ENCODE results near the gene TERF2IP. TPM values are rescaled to one million over a fixed set of nuclear protein-coding genes. Genes with fewer than 3 reads are reported as not detected.

TERF2IP gene
- total RNA-seq, 1 donor from 2014 or later: 35.7 TPM

GRCh38 chr16:75640598-75640997 is 7.0 kb upstream of the TERF2IP start:
- no peak for DNase-seq (ENCODE audit: low read depth)

GRCh38 chr16:75644240-75645012 is 3.1 kb upstream of the TERF2IP start:
- no peak for DNase-seq (ENCODE audit: low read depth)

- DNase-seq (ENCODE audit: low read depth): no peak
Observed at GRCh38 chr16:75647112-75647491, 471 bp upstream of the TERF2IP start.

- DNase-seq (ENCODE audit: low read depth): peak; percentile 56
Observed at GRCh38 chr16:75648265-75649076, 898 bp downstream of the TERF2IP start.

GRCh38 chr16:75653922-75654321 is 6.3 kb downstream of the TERF2IP start:
- DNase-seq (ENCODE audit: low read depth): no peak

- no peak for DNase-seq (ENCODE audit: low read depth)
Observed at GRCh38 chr16:75658175-75658574, 10.6 kb downstream of the TERF2IP start.

- no peak for DNase-seq (ENCODE audit: low read depth)
Observed at GRCh38 chr16:75660321-75660720, 12.7 kb downstream of the TERF2IP start.

GRCh38 chr16:75660726-75661302 is 13.2 kb downstream of the TERF2IP start:
- no peak for DNase-seq (ENCODE audit: low read depth)

- DNase-seq (ENCODE audit: low read depth): no peak
Observed at GRCh38 chr16:75667503-75667902, 19.9 kb downstream of the TERF2IP start.

- DNase-seq (ENCODE audit: low read depth): no peak
Observed at GRCh38 chr16:75676909-75677308, 29.3 kb downstream of the TERF2IP start, which contains the start of gene CPHXL2. Gene CPHXL2 (minus strand): TSS chr16:75677009. CDS start chr16:75676999, 10 bp downstream.

- DNase-seq (ENCODE audit: low read depth): no peak
Observed at GRCh38 chr16:75679366-75679765, 31.8 kb downstream of the TERF2IP start.

GRCh38 chr16:75682308-75682707 is 34.7 kb downstream of the TERF2IP start:
- no peak for DNase-seq (ENCODE audit: low read depth)

GRCh38 chr16:75687361-75687760 is 39.8 kb downstream of the TERF2IP start:
- DNase-seq (ENCODE audit: low read depth): no peak

- DNase-seq (ENCODE audit: low read depth): no peak
Observed at GRCh38 chr16:75695708-75696107, 48.1 kb downstream of the TERF2IP start.

GRCh38 chr16:75697571-75697970 is 50.0 kb downstream of the TERF2IP start:
- DNase-seq (ENCODE audit: low read depth): no peak

- no peak for DNase-seq (ENCODE audit: low read depth)
Observed at GRCh38 chr16:75701361-75701760, 53.8 kb downstream of the TERF2IP start, which contains the start of gene DUXB. Gene DUXB (minus strand): TSS chr16:75701461. CDS start chr16:75701418, 43 bp downstream.

GRCh38 chr16:75702242-75702641 is 54.7 kb downstream of the TERF2IP start:
- no peak for DNase-seq (ENCODE audit: low read depth)

- DNase-seq (ENCODE audit: low read depth): no peak
Observed at GRCh38 chr16:75703306-75703705, 55.7 kb downstream of the TERF2IP start.

Measured in renal cortical epithelial cell (primary cell).